Ectodermal cell (in vitro differentiated cells): ENCODE measurements around the gene KRTAP12-1.
"Not testable (repeated sequence)": the region's sequence is repeated elsewhere in the genome, so short reads cannot be mapped to it uniquely, and the experiment has no call there.

ENCODE experiments used
- H3K27ac ChIP-seq: 2 replicates; pipeline ENCODE4 v1.7.0; 2013; ENCODE audit warnings: mild to moderate bottlenecking, low read depth, low read length; ENCODE audit not compliant: insufficient read depth, poor library complexity, severe bottlenecking
- H3K27me3 ChIP-seq: 2 replicates; pipeline ENCODE4 v1.7.0; 2013; ENCODE audit warnings: mild to moderate bottlenecking, low read length; ENCODE audit not compliant: insufficient read depth, control insufficient read depth, poor library complexity, severe bottlenecking
- H3K36me3 ChIP-seq: one replicate; pipeline ENCODE4 v1.7.0; 2013; ENCODE audit warnings: low read length; ENCODE audit not compliant: control insufficient read depth, insufficient read depth
- H3K4me1 ChIP-seq: one replicate; pipeline ENCODE4 v1.7.0; 2013; ENCODE audit warnings: low read length; ENCODE audit not compliant: control insufficient read depth, insufficient read depth
- H3K4me3 ChIP-seq: 2 replicates; pipeline ENCODE4 v1.7.0; 2013; ENCODE audit warnings: low read depth, low read length, control low read depth; ENCODE audit not compliant: insufficient read depth
- H3K9me3 ChIP-seq: 2 replicates; pipeline ENCODE4 v1.7.0; 2013; ENCODE audit warnings: mild to moderate bottlenecking, low read length, moderate library complexity; ENCODE audit not compliant: control insufficient read depth
- WGBS, 2 experiments: methylation state at CpG; one replicate each; pipeline ENCODE4 v1.1.7; 2013; ENCODE audit warnings: missing lambda C conversion rate in 2 of 2; 5-methylcytosine and 5-hydroxymethylcytosine counted together

Gene KRTAP12-1

DNA sequence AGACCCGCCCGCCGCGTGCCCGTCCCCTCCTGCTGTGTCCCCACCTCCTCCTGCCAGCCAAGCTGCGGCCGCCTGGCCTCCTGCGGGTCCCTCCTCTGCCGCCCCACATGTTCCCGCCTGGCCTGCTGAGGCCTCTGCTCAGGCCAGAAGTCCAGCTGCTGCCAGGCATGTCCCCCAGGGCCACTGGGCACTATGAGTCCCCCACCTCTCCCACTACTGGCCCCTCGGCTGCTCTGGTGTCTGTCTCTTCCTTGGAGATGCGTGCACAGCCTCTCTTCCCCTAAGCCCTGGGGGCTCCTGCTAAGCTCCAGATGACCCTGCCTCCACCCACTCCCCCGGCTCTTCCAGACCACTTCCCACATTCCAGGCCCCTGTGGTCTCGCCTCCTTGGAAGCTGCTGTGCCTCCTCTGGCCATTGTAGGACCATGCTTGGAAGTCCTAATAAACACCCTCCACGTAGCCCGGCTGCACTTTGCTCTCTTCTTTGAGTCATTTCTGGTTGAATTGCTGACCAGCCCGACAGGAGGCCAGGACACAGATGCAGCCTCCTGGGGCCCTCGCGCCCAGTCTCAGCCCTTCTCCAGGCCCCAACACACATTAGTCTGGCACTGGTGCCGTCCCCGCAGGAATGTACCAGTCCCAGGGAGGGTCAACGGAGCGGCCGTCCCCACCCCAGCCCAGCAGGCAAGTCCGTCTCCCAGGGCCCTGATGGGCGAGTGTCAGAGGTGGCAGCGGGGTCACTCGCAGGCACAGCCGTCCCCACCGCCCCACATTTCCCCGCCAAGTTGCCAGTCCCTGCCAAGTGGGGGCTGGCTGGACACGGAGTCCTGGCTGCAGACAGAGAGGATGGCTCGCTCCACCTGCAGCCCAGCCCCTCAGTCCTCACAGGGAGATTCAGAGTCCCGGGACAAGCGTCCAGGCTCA is 16.1 kb upstream of the KRTAP12-1 start:
- Histone ChIP-seq H3K4me1 (peaks cover 43% of the 10 kb centered on the region), H3K27ac (no peak overlapping the region), H3K27me3 (no peaks in the 10 kb centered on the region), H3K36me3 (no peaks in the 10 kb centered on the region), H3K4me3 (no peak overlapping the region), H3K9me3 (no peaks in the 10 kb centered on the region)
- 53 to 54% methylated on average over 35 of the region's 35 CpGs for WGBS, 2 experiments

DNA sequence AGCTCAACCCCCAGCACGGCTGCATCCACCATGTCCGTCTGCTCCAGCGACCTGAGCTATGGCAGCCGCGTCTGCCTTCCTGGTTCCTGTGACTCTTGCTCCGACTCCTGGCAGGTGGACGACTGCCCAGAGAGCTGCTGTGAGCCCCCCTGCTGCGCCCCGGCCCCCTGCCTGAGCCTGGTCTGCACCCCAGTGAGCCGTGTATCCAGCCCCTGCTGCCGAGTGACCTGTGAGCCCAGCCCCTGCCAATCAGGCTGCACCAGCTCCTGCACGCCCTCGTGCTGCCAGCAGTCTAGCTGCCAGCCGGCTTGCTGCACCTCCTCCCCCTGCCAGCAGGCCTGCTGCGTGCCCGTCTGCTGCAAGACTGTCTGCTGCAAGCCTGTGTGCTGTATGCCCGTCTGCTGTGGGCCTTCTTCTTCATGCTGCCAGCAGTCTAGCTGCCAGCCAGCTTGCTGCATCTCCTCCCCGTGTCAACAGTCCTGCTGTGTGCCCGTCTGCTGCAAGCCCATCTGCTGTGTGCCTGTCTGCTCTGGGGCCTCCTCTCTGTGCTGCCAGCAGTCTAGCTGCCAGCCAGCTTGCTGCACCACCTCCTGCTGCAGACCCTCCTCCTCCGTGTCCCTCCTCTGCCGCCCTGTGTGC is 15.3 kb upstream of the KRTAP12-1 start, which contains the start of gene KRTAP10-12:
TSS of gene KRTAP10-12 (plus strand) at position 1 of the 639 bp plus-strand sequence. CDS start at position 31, 30 bp downstream.
- H3K36me3 ChIP-seq, H3K27me3 ChIP-seq, H3K9me3 ChIP-seq, H3K4me3 ChIP-seq, H3K27ac ChIP-seq: not testable (repeated sequence)
- WGBS, 2 experiments, result 63 to 69% methylated on average over 20 to 21 of the region's 21 CpGs
- peaks cover 42% of the 10 kb centered on the region for H3K4me1 ChIP-seq

DNA sequence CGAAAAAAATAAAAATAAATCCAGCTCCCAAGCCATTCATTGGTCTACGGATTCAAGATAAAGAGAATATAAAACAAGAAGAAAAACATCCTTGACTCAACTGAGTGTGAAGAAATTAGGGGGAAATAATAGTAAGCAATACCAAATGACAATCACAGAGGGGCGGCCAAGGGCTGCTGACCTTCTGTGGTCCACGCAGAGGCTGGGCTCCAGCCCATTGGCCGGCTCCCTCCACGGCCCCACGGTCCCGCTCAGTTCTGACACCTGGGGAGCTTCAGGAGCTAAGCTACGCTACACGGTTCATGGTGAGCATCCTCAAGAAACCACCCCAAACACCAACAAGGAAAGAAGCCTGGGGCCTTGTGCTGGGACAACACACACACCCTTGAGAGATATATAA is 14.6 kb upstream of the KRTAP12-1 start:
- Histone ChIP-seq H3K36me3 (no peaks in the 10 kb centered on the region), H3K4me1 (peaks cover 35% of the 10 kb centered on the region), H3K27ac (no peak overlapping the region), H3K27me3 (no peaks in the 10 kb centered on the region), H3K9me3 (no peaks in the 10 kb centered on the region), H3K4me3 (no peak overlapping the region)
- 78 to 79% methylated on average over 8 to 10 of the region's 10 CpGs for WGBS, 2 experiments

DNA sequence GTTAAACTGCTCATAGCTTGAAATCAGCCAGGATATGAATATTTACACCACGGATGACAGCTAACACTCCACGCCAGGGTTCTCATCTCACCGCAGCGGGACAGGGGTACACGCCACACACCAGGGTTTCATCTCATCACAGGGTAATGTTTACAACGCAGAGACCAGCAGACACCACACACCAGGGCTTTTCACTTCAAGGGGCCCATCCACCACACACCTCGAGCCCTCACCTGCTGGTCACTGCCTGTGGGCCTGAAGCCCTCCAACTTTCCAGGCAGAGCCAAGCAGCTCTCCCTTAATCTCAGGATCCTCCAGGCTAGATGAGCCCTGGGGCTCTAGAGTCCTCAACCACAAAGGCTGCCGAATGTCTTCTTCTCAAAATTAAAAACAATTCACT is 13.7 kb upstream of the KRTAP12-1 start:
- no peak overlapping the region for H3K4me3 ChIP-seq
- WGBS, 2 experiments, result 88 to 89% methylated on average over 8 of the region's 8 CpGs

DNA sequence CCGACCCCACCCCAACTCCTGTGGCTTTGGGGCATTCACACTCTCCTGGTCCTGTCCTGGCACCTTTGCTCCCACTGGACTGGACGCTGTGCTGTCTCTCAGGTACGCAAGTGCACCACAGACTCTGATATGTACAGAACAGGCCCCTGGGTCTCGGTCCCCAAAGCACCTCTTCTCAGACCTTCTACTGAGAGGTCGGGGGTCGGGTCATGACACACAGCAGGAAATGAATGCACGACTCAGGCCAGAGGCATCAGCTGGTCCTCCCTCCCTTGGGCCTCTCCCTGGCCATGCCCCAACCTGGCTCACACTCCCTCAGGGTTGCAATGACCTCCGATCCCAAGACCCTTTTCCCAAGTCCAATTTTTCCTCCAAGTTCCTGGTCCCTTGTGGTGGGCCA is 13.2 kb upstream of the KRTAP12-1 start:
- Histone ChIP-seq H3K4me3 (no peak overlapping the region), H3K27ac (no peak overlapping the region), H3K4me1 (peaks cover 30% of the 10 kb centered on the region), H3K27me3 (no peaks in the 10 kb centered on the region), H3K9me3 (no peaks in the 10 kb centered on the region), H3K36me3 (no peaks in the 10 kb centered on the region)
- WGBS, 2 experiments, result 73 to 78% methylated on average over 8 of the region's 8 CpGs

More for the DNA sequence above, 13.7 kb upstream of the KRTAP12-1 start:
- H3K9me3 ChIP-seq, result no peaks in the 10 kb centered on the region
- no peak overlapping the region for H3K27ac ChIP-seq
- peaks cover 34% of the 10 kb centered on the region for H3K4me1 ChIP-seq
- no peaks in the 10 kb centered on the region for H3K27me3 ChIP-seq
- no peaks in the 10 kb centered on the region for H3K36me3 ChIP-seq

DNA sequence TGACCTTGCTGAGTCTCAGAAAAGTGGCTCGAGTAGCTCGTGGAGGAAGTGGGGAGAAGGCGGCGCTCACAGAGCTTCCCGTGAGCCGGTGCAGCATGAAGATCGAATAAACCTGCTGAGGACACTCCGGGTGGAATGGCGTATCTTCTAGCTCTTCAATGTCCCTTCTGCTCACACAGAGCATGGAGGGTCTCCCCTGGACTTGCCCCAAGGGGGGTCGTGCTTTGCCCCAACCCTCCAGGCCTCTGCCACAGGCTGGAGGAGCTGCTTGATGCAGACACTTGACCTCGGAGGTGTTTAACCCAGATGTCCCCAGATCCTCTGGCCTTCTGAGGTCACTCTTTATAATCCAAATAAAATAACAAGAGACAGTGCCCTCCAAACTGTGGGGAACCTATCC is 12.8 kb upstream of the KRTAP12-1 start:
- Histone ChIP-seq H3K27me3 (no peaks in the 10 kb centered on the region), H3K36me3 (no peaks in the 10 kb centered on the region), H3K4me3 (no peak overlapping the region), H3K9me3 (no peaks in the 10 kb centered on the region), H3K27ac (no peak overlapping the region), H3K4me1 (peaks cover 26% of the 10 kb centered on the region)
- 88 to 89% methylated on average over 11 of the region's 11 CpGs for WGBS, 2 experiments

DNA sequence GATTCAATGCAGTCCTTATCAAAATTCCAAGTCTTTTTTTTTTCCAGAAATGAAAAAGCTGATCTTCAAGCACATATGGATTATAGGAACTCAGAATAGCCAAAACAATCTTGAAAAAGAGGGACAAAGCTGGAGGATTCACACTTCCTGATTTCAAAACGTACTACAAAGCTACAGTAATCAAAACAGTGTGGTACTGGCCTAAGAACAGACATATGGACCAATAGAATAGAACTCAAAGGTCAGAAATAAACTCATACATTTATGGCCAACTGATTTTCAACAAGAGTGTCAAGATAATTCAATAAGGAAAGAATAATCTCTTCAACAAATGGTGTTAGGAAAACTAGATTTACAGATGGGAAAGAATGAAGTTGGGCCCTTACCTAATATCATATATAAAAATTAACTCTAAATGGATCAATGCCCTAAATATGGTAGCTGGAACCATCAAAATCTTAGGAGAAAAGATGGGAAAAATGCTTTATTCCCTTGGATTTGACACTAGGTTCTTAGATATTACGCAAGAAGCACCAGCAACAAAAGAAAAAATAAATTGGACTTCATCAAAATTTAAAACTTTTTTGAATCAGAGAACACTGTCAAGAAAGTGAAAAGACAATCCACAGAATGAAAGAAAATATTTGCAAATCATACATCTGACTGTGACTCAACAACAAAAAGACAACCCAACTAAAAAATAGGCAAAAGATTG is 11.0 kb upstream of the KRTAP12-1 start:
- Histone ChIP-seq H3K4me3 (no peak overlapping the region), H3K9me3 (no peaks in the 10 kb centered on the region), H3K4me1 (peaks cover 16% of the 10 kb centered on the region), H3K27me3 (no peaks in the 10 kb centered on the region), H3K27ac (no peak overlapping the region), H3K36me3 (no peaks in the 10 kb centered on the region)
- WGBS, 2 experiments, result 60 to 75% methylated on average over 2 of the region's 2 CpGs

DNA sequence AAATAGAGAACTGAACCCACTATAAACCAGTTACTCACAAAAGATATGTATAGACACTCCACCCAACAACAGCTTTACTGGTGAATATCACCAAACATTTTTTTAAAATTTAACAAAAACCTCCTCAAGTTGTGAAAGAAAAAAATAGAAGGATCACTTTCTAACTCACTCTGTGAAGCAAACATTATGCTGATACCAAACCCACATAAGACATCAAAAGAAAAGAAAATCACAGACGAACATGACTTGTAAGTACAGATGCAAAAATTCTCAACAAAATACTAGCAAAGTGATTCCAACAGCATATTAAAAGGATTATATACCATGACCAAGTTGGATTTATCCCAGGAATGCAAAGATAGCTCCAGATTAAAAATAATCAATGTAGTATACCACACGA is 9.7 kb upstream of the KRTAP12-1 start:
- Histone ChIP-seq H3K4me3 (no peak overlapping the region), H3K27ac (no peak overlapping the region), H3K4me1 (peaks cover 19% of the 10 kb centered on the region), H3K9me3 (no peaks in the 10 kb centered on the region), H3K27me3 (no peaks in the 10 kb centered on the region), H3K36me3 (no peaks in the 10 kb centered on the region)
- WGBS, 2 experiments, result 74 to 79% methylated on average over 2 of the region's 2 CpGs

DNA sequence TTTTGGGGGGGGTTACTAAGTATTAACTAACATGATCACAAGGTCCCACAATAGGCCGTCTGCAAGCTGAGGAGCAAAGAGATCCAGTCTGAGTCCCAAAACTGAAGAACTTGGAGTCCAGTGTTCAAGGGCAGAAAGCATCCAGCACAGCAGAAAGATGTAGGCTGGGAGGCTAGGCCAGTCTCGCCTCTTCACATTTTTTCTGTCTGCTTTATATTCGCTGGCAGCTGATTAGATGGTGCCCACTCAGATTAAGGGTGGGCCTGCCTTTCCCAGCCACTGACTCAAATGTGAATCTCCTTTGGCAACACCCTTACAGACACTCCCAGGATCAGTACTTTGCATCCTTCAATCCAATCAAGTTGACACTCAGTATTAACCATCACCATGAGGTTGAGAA is 7.8 kb upstream of the KRTAP12-1 start:
- not testable (repeated sequence) for H3K27me3 ChIP-seq, H3K4me3 ChIP-seq, H3K36me3 ChIP-seq, H3K9me3 ChIP-seq, H3K27ac ChIP-seq
- 90 to 91% methylated on average over 3 of the region's 3 CpGs for WGBS, 2 experiments
- H3K4me1 ChIP-seq, result peaks cover 14% of the 10 kb centered on the region

DNA sequence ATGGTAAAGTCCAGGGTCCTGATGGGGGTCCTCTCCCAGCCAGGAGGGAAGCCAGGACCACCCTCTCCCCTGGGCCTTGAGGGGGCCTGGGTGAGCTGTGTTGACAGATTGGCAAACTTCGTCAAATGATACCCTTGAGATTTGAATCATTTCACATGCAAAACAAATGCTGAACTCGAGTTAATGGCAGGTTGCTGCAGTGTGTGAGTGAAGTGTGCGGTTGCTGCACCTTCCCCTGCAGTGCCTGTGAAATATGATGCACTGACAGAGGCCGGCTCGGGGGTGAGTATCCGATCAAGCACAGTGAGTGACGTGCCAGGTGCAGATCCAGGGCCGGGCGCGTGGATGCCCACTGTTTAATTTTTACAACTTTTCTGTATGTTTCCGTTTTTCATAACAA is 5.7 kb upstream of the KRTAP12-1 start:
- Histone ChIP-seq H3K4me3 (no peak overlapping the region), H3K27me3 (no peaks in the 10 kb centered on the region), H3K36me3 (no peaks in the 10 kb centered on the region), H3K27ac (no peak overlapping the region), H3K9me3 (no peaks in the 10 kb centered on the region), H3K4me1 (peaks cover 14% of the 10 kb centered on the region)
- 87 to 90% methylated on average over 10 to 11 of the region's 11 CpGs for WGBS, 2 experiments
